Measurements from ENCODE around the gene RUSC1.
"Not testable (repeated sequence)": the region's sequence is repeated elsewhere in the genome, so short reads cannot be mapped to it uniquely, and the experiment has no call there.

The RUSC1 gene

DNA sequence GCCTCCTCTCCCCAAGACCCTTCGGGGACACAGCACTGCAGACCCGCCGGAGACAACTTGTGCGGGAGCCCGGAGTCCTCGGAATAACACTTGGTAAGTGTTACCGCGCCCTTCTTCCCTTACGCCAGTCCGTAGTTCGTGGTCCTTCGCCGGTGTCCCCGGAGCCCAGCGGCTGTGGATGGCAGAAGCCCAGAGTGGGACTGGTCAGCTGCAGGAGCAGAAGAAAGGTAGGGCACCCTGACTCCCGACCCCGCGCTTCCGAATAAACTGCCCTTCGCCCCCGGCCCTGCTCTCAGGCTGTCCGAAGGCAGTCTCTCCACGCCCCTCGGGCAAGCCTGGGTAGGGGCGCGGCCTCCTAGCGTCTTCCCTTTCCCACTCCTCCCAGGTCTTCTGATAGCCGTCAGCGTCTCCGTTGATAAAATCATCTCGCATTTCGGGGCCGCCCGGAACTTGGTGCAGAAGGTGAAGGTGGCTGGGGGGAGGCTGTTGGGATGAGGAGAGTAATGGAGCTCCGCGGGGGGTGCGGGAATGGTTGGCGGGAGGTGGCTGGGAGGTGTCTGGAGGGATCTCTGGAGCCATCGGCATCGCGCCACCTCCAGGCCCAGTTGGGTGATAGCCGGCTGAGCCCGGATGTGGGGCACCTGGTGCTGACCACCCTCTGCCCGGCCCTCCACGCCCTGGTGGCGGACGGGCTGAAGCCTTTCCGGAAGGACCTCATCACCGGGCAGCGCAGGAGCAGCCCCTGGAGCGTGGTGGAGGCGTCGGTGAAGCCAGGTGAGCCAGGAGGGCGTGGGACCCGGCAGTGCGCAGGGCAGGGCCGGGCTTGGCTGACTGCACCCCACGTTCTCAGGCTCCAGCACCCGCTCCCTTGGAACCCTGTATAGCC lies 4.3 kb downstream of the RUSC1 start:
- DNase-seq = no peak

- no peak for DNase-seq
These were observed 4.9 kb downstream of the RUSC1 start for GRCh38 chr1:155325603-155325893.

- DNase-seq = no peak
These were observed 5.4 kb downstream of the RUSC1 start for GRCh38 chr1:155326020-155326526.

- no peak for DNase-seq
These were observed 5.9 kb downstream of the RUSC1 start for GRCh38 chr1:155326631-155327037.

- DNase-seq = no peak
These were observed 7.3 kb downstream of the RUSC1 start for GRCh38 chr1:155327981-155328380.

DNA sequence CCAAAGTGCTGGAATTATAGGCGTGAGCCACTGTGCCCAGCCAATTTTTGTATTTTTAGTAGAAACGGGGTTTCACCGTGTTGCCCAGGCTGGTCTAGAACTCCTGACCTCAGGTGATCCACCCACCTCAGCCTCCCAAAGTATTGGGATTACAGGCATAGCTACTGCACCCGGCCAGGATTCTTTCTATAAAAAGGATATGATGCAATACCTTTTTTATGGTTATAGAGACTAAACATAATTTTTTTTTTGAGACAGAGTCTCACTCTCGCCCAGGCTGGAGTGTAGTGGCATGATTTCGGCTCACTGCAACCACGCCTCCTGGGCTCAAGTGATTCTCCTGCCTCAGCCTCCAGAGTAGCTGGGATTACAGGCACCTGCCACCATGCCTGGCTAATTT lies 8.2 kb downstream of the RUSC1 start:
- not testable (repeated sequence) for DNase-seq

DNA sequence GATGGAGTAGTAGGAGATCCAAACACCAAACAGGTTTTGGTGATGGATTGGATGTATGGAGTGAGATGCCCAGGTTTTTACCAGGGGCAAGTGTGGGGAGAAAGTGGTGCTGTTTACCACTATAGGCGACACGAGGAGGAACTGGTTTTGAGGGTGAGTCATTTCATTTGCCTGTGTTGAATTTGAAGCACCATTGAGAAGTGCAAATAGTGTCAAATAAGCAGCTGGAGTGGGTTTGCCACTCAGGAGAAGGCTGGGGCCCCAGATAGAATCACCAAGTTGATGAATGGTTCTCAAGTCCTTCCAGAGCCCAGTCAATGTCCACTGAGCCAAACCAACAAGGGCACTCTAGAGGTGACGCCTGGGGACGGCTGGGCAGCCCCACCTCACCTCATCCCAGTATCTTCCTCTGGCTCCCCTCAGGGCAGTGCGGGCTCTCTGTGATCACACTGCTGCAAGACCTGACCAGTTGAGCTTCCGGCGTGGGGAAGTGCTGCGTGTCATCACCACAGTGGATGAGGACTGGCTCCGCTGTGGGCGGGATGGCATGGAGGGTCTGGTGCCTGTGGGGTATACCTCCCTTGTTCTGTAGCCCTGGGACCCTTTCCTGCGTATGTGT lies 9.4 kb downstream of the RUSC1 start:
- DNase-seq = no peak

- no peak for DNase-seq
These were observed 14.3 kb downstream of the RUSC1 start for GRCh38 chr1:155334962-155335361.

DNA sequence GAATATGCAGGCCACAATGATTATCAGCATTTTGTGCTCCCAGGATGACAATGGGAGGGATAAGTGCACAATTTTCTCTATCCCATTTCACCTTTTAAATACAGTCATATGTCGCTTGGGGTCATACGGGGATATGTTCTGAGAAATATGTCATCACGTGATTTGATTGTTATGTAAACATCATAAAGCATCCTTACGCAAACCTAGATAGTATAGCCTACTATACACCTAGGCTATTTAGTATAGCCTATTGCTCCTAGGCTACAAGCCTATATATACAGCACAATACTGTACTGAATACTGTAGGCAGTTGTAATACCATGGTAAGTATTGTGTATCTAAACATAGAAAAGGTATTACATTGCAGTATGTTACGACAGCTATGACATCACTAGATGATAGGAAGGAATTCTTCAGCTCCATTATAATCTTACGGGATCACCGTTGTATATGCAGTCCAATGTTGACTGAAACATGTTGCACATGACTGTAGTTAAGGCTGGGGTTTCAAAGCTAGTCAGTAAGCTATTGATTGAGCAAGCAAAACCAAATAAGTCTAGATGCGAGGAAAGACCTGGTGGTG lies 18.9 kb downstream of the RUSC1 start:
- DNase-seq = no peak

DNA sequence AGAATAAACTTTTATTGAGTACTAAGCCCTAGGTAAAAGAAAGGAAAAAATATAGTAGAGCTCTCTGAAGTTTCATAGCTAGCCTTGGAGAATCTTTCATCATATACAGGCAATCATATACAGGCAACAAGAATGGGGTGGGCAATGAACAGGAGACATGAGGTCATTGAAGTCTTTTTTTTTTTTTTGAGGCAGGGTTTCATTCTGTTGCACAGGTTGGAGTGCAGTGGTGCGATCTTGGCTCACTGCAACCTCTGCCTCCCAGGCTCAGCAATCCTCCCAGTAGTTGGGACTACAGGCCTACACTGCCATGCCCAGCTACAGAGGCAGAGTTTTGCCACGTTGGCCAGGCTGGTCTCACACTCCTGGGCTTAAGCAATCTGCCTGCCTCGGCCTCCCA lies 22.1 kb downstream of the RUSC1 start:
- no peak for DNase-seq

DNA sequence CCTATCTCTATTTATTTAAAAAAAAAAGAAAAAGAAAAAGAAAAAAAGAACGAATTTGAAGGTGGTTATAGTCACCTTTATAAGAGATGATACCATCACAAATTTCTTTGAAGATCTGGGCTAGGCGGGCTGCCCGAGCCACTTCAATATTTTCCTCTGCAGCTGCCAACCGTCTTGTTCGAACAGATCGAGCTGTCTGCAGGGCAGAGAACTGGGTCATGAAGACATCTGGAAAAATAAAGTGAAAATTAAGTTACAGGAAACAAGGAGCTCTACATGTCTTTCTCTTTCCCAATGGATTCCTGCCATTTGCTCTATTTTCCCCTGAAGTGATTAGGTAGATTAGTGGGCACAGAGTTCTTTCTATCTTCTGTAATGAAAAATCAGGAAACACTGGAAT lies 31.9 kb downstream of the RUSC1 start:
- DNase-seq = no peak

DNA sequence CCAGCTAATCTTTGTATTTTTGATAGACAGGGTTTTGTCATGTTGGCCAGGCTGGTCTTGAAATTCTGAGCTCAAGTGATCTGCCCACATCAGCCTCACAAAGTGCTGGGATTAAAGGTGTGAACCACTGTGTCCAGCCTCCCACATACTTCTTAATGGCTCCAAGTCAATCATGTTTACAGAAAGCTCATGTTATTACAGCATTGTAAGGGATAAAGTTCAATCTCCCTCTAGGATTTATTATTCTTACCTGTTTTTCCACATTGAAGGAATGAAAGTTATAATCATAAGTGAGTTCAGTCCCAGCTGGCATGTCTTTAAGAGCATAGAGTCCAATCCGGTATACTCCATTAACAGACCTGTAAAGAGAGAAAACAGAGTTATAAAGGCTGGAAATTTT lies 39.4 kb downstream of the RUSC1 start:
- no peak for DNase-seq

DNA sequence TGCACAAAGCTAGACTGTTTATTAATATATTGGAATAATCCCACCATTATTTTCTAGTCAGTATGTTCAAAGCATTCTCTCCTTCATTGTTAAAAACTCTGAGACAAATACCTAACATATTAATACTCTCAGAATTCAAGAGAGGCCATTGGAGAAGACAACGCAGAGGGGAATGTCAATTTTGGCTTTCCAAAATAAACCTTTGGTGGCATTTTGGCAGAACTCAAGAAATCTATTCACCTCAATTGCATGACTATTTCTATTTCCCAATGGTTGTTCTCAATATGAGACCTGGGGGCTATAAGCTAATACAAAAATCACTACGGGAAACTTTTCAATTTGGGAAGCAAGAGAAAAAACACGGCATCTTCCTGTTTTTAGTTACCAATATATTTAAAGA lies 58.5 kb downstream of the RUSC1 start:
- no peak for DNase-seq

- no peak for DNase-seq
These were observed 59.0 kb downstream of the RUSC1 start for GRCh38 chr1:155379631-155380090.

All from activated CD4-positive, alpha-beta T cell treated with anti-CD3 and anti-CD28 coated beads, Interleukin-2, amount 50 U/mL, for 4 hours (primary cell).